Nephron (organoid): Measurements from ENCODE around the gene ADD3.

Experiments used
- H3K27ac Mint-ChIP-seq, 3 experiments: 2 replicates each; pipeline ENCODE4 v1.8.0; 2020; ENCODE audit warnings: mixed read lengths in 3 of 3, mild to moderate bottlenecking in 2 of 3, moderate library complexity in 1 of 3
- H3K27me3 Mint-ChIP-seq: 2 replicates; pipeline ENCODE4 v1.8.0; 2021; ENCODE audit warnings: low read depth, mild to moderate bottlenecking, moderate library complexity, mixed read lengths
- H3K36me3 Mint-ChIP-seq: 2 replicates; pipeline ENCODE4 v1.8.0; 2020; ENCODE audit warnings: low read depth, mixed read lengths
- H3K4me1 Mint-ChIP-seq: 2 replicates; pipeline ENCODE4 v1.8.0; 2020; ENCODE audit warnings: mixed read lengths
- H3K4me3 Mint-ChIP-seq, 3 experiments: 2 replicates each; pipeline ENCODE4 v1.8.0; 2020; ENCODE audit warnings: mild to moderate bottlenecking in 3 of 3, mixed read lengths in 3 of 3, moderate library complexity in 2 of 3
- H3K9me3 Mint-ChIP-seq: 2 replicates; pipeline ENCODE4 v1.8.0; 2020; ENCODE audit warnings: mixed read lengths
- TF ChIP-seq, protein P1 (sequence below), 3 experiments: fragments of 200-600 bp; sonication (generic); IDR thresholded peaks; one replicate each; pipeline ENCODE4 v1.5.0; 2021; ENCODE audit warnings: antibody characterized with exemption in 3 of 3; ENCODE audit not compliant: unreplicated experiment in 3 of 3

Gene ADD3

DNA sequence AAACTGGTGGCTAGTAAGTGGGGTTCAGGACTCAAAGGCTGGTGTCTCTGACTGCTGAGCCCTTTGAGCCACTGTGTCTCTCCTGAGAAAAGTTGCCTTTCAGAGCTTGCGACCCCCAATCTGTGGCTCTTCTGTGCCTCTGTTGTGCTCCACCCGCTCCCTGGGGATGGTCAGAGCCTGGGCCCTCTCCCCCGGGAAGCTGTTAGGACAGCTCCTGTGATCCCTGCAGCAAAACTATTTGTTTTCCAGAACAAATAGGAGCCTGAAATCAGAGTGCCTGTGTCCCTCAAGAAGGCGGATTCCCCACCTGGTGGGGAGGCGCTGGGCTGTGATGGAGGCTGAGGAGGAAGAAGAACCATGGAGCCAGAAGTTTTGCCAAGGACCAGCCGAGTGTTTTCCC, 143.2 kb downstream of the ADD3 start:
- TF ChIP-seq, protein P1, sequence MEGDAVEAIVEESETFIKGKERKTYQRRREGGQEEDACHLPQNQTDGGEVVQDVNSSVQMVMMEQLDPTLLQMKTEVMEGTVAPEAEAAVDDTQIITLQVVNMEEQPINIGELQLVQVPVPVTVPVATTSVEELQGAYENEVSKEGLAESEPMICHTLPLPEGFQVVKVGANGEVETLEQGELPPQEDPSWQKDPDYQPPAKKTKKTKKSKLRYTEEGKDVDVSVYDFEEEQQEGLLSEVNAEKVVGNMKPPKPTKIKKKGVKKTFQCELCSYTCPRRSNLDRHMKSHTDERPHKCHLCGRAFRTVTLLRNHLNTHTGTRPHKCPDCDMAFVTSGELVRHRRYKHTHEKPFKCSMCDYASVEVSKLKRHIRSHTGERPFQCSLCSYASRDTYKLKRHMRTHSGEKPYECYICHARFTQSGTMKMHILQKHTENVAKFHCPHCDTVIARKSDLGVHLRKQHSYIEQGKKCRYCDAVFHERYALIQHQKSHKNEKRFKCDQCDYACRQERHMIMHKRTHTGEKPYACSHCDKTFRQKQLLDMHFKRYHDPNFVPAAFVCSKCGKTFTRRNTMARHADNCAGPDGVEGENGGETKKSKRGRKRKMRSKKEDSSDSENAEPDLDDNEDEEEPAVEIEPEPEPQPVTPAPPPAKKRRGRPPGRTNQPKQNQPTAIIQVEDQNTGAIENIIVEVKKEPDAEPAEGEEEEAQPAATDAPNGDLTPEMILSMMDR (IDR thresholded peaks at IDR 0.05; ENCODE audit: unreplicated experiment in 3 of 3), result no peak
- Mint-ChIP-seq H3K27me3 (no peaks in the 10 kb centered on the region), H3K36me3 (no peaks in the 10 kb centered on the region), H3K4me1 (peaks cover 36% of the 10 kb centered on the region), H3K9me3 (no peaks in the 10 kb centered on the region), H3K4me3 (no peak overlapping the region), H3K27ac (peak overlapping the region in 1 of 3 experiments; percentile 82)

DNA sequence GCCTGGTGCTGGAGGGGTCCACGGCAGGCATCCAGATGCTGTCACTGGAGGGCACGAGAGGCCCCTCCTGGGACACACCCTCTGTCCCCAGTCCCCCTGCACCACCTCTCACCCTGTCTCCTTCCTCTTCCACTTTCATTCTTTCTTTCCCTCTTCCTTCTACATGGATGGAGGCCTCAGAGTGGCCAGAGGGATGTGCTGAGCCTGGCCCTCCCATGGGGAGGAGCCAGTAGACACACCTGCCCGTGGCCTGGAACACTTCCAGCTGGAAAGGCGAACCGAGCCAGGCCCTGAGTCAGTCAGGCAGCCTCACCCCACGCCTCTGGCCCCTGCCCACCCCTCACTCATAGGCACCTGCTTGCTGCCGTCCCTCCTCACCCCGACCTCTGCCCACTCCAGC, 143.7 kb downstream of the ADD3 start:
- Mint-ChIP-seq H3K27me3 (no peaks in the 10 kb centered on the region), H3K4me1 (peaks cover 36% of the 10 kb centered on the region), H3K27ac (peak overlapping the region; percentile 77 to 89 (median 82)), H3K9me3 (no peaks in the 10 kb centered on the region), H3K4me3 (no peak overlapping the region), H3K36me3 (no peaks in the 10 kb centered on the region)
- TF ChIP-seq, protein P1 (IDR thresholded peaks at IDR 0.05; ENCODE audit: unreplicated experiment in 3 of 3), result no peak

DNA sequence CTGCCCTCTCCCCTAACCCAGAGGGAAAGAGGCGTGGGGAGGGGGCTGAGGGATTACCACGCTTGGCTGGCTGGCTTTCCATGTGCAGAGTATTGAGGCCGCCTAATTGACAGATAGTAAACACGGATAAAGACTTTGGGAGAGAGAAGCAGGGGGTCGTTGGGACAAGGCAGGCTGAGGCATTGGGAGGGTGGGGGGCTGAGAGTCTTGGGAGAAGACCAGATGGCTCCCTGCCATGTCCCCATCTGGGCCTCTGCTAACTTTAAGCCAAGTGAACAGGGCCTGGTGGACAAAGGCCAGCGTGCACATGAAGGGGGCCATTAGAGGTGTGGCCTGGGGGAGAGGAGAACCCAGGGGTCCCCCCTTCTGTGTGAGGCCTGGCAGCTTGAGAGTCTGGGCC, 144.2 kb downstream of the ADD3 start:
- no peaks in the 10 kb centered on the region for H3K9me3 Mint-ChIP-seq
- H3K4me1 Mint-ChIP-seq, result peaks cover 36% of the 10 kb centered on the region
- H3K27ac Mint-ChIP-seq, result peak overlapping the region; percentile 77 to 89 (median 82)
- H3K4me3 Mint-ChIP-seq, result no peak overlapping the region
- no peaks in the 10 kb centered on the region for H3K36me3 Mint-ChIP-seq
- TF ChIP-seq, protein P1 (IDR thresholded peaks at IDR 0.05; ENCODE audit: unreplicated experiment in 3 of 3), result no peak
- H3K27me3 Mint-ChIP-seq, result no peaks in the 10 kb centered on the region

DNA sequence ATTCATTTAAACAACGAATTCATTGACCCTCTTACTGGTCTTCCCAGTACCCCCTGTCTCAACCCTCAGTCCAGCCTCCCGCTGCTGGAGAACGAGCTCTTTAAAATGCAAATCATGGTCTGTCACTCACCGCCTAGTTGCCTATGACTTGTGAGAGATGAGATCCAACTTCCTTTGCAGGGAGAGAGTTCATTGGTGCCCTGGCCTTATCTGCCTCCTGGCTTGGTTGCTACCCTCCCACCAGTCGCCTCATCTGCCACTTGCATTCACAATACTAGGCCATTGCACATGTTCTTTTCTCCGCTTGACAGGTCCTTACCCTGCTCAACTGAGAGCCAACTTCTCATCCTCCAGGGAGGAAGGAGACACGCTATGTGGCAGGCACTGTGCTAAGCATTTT, 145.6 kb downstream of the ADD3 start:
- Mint-ChIP-seq H3K27ac (peak overlapping the region in 2 of 3 experiments; percentile 82 to 89), H3K4me3 (no peak overlapping the region), H3K36me3 (no peaks in the 10 kb centered on the region), H3K27me3 (peaks cover 5% of the 10 kb centered on the region), H3K9me3 (no peaks in the 10 kb centered on the region), H3K4me1 (peaks cover 31% of the 10 kb centered on the region)
- TF ChIP-seq, protein P1 (IDR thresholded peaks at IDR 0.05; ENCODE audit: unreplicated experiment in 3 of 3), result no peak

DNA sequence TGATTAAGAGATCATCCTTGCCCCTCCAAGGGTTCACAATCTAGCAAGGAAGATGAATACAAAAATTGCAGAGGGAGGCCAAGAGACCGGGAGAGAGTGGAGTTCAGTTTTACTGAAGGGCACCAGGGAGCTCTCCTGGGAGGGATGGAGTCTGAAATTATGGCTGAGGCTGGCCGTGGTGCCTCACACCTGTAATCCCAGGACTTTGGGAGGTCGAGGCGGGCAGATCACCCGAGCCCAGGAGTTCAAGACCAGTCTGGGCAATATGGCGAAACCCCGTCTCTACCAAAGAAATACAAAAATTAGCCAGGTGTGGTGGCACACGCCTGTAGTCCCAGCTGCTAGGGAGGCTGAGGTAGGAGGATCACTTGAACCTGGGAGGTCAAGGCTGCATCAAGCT, 148.3 kb downstream of the ADD3 start:
- Mint-ChIP-seq H3K9me3 (no peaks in the 10 kb centered on the region), H3K36me3 (no peaks in the 10 kb centered on the region), H3K4me3 (no peak overlapping the region), H3K4me1 (peaks cover 26% of the 10 kb centered on the region), H3K27me3 (peaks cover 9% of the 10 kb centered on the region), H3K27ac (no peak overlapping the region)
- TF ChIP-seq, protein P1 (IDR thresholded peaks at IDR 0.05; ENCODE audit: unreplicated experiment in 3 of 3), result no peak
